ENCODE measurements around the gene LGALS9.

DNA sequence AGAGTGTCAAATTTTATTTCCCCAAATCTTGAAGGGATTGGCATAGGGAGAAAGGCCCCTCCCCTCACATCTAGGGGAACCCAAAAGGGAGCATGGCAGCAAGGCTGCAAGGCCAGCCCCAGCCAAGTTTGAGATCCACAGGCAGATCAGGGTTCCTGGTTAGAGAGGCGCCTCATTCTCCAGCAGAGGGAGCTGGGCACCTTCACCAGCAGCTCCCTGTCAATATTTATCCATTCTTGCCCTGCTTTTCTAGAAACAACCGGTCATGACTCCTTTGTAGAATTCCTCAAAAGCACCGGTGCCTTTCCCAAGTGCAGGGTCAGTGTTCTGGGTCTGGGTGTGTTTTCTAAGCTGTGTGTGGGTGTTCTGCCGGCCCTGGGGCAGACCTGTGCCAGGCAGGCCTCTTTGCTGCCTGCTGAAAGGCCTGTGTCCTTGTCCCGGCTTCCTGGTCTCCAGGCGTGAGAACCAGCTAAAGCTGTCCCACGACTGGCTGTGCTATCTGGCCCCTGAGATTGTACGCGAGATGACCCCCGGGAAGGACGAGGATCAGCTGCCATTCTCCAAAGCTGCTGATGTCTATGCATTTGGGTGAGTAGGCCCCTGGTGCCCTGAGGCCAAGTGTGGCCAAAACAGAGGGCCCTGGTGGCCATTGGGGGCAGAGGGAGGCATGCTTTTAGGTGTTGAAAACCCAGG lies 21.2 kb upstream of the LGALS9 start:
- TF ChIP-seq, protein P1, sequence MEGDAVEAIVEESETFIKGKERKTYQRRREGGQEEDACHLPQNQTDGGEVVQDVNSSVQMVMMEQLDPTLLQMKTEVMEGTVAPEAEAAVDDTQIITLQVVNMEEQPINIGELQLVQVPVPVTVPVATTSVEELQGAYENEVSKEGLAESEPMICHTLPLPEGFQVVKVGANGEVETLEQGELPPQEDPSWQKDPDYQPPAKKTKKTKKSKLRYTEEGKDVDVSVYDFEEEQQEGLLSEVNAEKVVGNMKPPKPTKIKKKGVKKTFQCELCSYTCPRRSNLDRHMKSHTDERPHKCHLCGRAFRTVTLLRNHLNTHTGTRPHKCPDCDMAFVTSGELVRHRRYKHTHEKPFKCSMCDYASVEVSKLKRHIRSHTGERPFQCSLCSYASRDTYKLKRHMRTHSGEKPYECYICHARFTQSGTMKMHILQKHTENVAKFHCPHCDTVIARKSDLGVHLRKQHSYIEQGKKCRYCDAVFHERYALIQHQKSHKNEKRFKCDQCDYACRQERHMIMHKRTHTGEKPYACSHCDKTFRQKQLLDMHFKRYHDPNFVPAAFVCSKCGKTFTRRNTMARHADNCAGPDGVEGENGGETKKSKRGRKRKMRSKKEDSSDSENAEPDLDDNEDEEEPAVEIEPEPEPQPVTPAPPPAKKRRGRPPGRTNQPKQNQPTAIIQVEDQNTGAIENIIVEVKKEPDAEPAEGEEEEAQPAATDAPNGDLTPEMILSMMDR (IDR thresholded peaks at IDR 0.05; ENCODE audit: low read length) = peak; percentile 52
- no peak for TF ChIP-seq EZH2 (IDR thresholded peaks at IDR 0.05; ENCODE audit: borderline replicate concordance, low read length)
